Activated CD4-positive, alpha-beta T cell treated with anti-CD3 and anti-CD28 coated beads, Interleukin-2, amount 10 ng/mL, durations not matched to agents 7 days and 5 days (primary cell): ENCODE results near the gene PPP2R3C. TPM values are rescaled to one million over a fixed set of nuclear protein-coding genes. Genes with fewer than 3 reads are reported as not detected.
"Not testable (repeated sequence)": the region's sequence is repeated elsewhere in the genome, so short reads cannot be mapped to it uniquely, and the experiment has no call there.

Experiments used
- CTCF ChIA-PET: fragments of 350-600 bp; sonication (Branson Sonifier 250); formaldehyde crosslinking; loops from one replicate; lab custom pipeline; 2021; ENCODE audit warnings: antibody characterized with exemption; lab: Charles Lee
- POLR2A ChIA-PET: fragments of 350-600 bp; sonication (Branson Sonifier 250); formaldehyde crosslinking; loops from one replicate; lab custom pipeline; 2021; ENCODE audit warnings: antibody characterized with exemption; lab: Charles Lee
- DNase-seq: peaks from one replicate; pipeline ENCODE4 v3.0.0-alpha.2; 2020
- H3K27ac Mint-ChIP-seq: one replicate; pipeline ENCODE4 v1.8.0; 2021; ENCODE audit warnings: mild to moderate bottlenecking, moderate library complexity, mixed read lengths
- H3K27me3 Mint-ChIP-seq: one replicate; pipeline ENCODE4 v1.8.0; 2021; ENCODE audit warnings: mixed read lengths
- H3K36me3 Mint-ChIP-seq: one replicate; pipeline ENCODE4 v1.8.0; 2021; ENCODE audit warnings: low read depth, mixed read lengths
- H3K4me1 Mint-ChIP-seq: one replicate; pipeline ENCODE4 v1.8.0; 2021; ENCODE audit warnings: mixed read lengths
- H3K4me3 Mint-ChIP-seq: one replicate; pipeline ENCODE4 v1.8.0; 2021; ENCODE audit warnings: mild to moderate bottlenecking, moderate library complexity, mixed read lengths
- H3K9me3 Mint-ChIP-seq: one replicate; pipeline ENCODE4 v1.8.0; 2021; ENCODE audit warnings: mixed read lengths
- total RNA-seq, 2 experiments: library from RNA; stranded (reverse); gene quantifications; one replicate each; pipeline ENCODE4 v1.2.3, GENCODE V29; 2021

Gene PPP2R3C
- total RNA-seq, 2 experiments from 2014 or later: 37.4 to 41.3 TPM

DNA sequence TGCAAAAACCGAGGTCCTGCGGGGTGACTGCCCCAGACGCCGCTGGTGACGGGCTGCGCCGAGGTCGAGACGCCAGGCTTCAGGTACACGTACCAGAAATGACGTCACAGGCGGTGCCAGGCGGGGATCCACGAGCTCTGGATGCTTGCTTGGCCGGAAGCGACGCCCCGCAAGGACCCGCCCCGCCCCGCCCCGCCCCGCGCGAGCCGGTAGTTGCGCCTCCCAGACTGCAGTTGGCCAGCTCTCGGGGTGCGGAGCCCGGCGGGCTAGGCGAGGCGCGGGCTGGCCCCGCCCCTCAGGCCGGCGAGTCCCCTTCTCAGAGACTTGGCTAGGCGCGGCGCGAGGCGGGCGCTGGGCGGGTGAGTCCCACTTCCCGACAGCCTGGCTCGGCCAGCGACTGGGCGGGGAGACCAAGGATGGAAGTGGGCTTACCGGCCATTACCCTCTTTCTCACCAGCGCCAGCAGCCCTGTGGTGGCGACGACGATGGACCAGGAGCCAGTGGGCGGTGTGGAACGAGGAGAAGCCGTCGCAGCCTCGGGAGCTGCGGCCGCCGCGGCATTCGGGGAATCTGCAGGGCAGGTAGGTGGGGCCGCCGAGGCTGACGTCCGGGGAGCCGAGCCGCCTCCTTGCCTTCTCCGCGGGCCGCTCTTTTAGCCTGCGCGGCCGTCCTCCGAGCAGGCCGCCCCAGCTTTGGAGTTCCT, 75.6 kb downstream of the PPP2R3C start, which contains the start of gene FAM177A1:
TSS of gene FAM177A1 (plus strand) at position 225 of the 703 bp plus-strand sequence. CDS start at position 417, 192 bp downstream.
- Mint-ChIP-seq H3K4me3 (peak within 1 kb of the TSS; percentile 84), H3K27ac (peak within 1 kb of the TSS; percentile 97), H3K36me3 (peaks cover 21% of the 10 kb centered on the region), H3K4me1 (peaks cover 34% of the 10 kb centered on the region), H3K27me3 (no peaks in the 10 kb centered on the region), H3K9me3 (no peaks in the 10 kb centered on the region)
- ChIA-PET POLR2A (interaction anchor here (0.7 to 1.2 kb wide), 7 partner anchors 64 to 369 kb away, joined by 3 to 6 read pairs (median 3); partner anchors contain the start of genes BAZ1A, PSMA6 and SRP54), CTCF (interaction anchor here (0.6 to 2.4 kb wide), 11 partner anchors 11 to 435 kb away, joined by 3 to 8 read pairs (median 3); partner anchors contain the start of genes NFKBIA and SRP54)
- peak; percentile 99 for DNase-seq

- H3K9me3 Mint-ChIP-seq: no peaks in the 10 kb centered on the region
- CTCF ChIA-PET: interaction anchor here (0.6 to 2.4 kb wide), 9 partner anchors 11 to 434 kb away, joined by 3 to 8 read pairs (median 3); partner anchors contain the start of genes NFKBIA and SRP54
Observed at GRCh38 chr14:35045798-35046047, 76.1 kb downstream of the PPP2R3C start.

DNA sequence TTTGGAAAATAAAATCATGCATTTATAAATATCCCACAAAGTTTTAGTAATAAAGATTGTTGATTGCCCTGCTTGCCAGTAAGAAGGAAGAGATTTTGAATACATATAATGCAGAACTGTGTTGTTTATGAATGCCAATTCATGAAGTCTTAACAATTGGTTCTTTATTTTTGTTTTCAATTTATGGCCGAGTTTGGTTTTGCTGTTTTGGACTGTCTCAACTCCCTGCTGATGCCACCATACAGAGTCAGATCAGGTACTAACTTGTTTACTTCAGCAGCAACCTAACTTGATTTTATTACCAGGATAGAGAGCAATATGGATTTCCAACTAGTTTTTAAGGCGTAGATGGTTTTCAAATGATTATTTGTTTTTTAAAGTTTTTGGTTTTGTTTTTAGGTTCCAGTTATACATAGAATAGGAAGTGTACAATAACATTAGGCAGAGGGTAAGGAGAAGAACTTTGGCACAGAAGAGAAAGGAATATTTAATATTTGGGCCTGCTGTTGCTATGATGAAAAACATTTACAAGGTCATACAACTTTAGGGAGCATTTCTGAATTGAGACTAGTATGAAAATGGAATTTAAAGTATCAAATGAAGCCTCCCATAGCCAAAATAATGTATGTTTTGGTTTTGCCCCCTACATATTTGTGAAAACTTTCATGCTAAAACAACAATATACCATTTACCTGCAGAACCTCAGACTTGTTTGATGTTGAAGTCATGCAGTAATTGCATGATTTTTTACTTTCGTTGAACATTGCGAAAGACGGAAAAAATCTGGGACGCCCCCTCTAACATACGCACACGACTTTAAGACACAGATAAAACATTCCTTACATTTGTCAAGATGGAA, 76.6 kb downstream of the PPP2R3C start:
- Mint-ChIP-seq H3K9me3 (no peaks in the 10 kb centered on the region), H3K27me3 (no peaks in the 10 kb centered on the region), H3K36me3 (peaks cover 15% of the 10 kb centered on the region), H3K4me3 (peak overlapping the region; percentile 84), H3K27ac (peak overlapping the region; percentile 97), H3K4me1 (peaks cover 31% of the 10 kb centered on the region)
- CTCF ChIA-PET: interaction anchor here (0.6 to 2.4 kb wide), 8 partner anchors 10 to 434 kb away, joined by 3 to 8 read pairs (median 3); partner anchors contain the start of genes NFKBIA and SRP54
- DNase-seq: no peak
- POLR2A ChIA-PET: interaction anchor here (0.7 to 1.2 kb wide), 6 partner anchors 63 to 332 kb away, joined by 3 to 6 read pairs (median 3); partner anchors contain the start of genes BAZ1A, PSMA6 and SRP54

More at GRCh38 chr14:35045798-35046047, 76.1 kb downstream of the PPP2R3C start:
- no peaks in the 10 kb centered on the region for H3K27me3 Mint-ChIP-seq
- POLR2A ChIA-PET: interaction anchor here (0.7 to 1.2 kb wide), 6 partner anchors 63 to 332 kb away, joined by 3 to 6 read pairs (median 3); partner anchors contain the start of genes BAZ1A, PSMA6 and SRP54
- H3K27ac Mint-ChIP-seq: peak overlapping the region; percentile 97
- no peak for DNase-seq
- H3K36me3 Mint-ChIP-seq: peaks cover 19% of the 10 kb centered on the region
- H3K4me3 Mint-ChIP-seq: peak overlapping the region; percentile 84
- H3K4me1 Mint-ChIP-seq: peaks cover 34% of the 10 kb centered on the region

GRCh38 chr14:35043046-35043445, 78.7 kb downstream of the PPP2R3C start:
- no peak for DNase-seq
- ChIA-PET POLR2A (no interaction called here), CTCF (interaction anchor here (0.6 to 1.5 kb wide), 3 partner anchors 18 to 60 kb away, joined by 3 to 4 read pairs (median 3); partner anchors contain the start of gene SRP54)
- no peaks in the 10 kb centered on the region for H3K27me3 Mint-ChIP-seq
- no peak overlapping the region for H3K27ac Mint-ChIP-seq
- no peak overlapping the region for H3K4me3 Mint-ChIP-seq
- no peaks in the 10 kb centered on the region for H3K9me3 Mint-ChIP-seq
- peaks cover 4% of the 10 kb centered on the region for H3K36me3 Mint-ChIP-seq
- H3K4me1 Mint-ChIP-seq: peaks cover 24% of the 10 kb centered on the region

DNA sequence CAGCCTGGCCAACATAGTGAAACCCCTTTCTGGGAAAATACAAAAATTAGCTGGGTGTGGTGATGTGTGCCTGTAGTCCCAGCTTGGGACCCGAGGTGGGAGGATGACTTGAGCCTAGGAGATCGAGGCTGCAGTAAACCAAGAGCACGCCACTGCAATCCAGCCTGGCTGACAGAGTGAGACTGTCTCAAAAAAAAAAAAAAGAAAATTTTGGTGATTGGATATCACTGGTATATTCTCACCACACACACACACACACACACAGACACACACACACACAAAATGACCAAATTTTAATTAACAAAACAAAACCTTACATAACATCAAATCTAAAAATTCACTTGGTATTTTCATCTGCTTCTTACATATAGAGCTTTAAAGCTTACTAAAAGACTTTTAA, 79.2 kb downstream of the PPP2R3C start:
- POLR2A ChIA-PET: no interaction called here
- CTCF ChIA-PET: interaction anchor here (0.6 to 1.5 kb wide), 2 partner anchors 17 to 19 kb away, joined by 3 to 4 read pairs; no protein-coding TSS in a partner anchor
- H3K27me3 Mint-ChIP-seq: no peaks in the 10 kb centered on the region

DNA sequence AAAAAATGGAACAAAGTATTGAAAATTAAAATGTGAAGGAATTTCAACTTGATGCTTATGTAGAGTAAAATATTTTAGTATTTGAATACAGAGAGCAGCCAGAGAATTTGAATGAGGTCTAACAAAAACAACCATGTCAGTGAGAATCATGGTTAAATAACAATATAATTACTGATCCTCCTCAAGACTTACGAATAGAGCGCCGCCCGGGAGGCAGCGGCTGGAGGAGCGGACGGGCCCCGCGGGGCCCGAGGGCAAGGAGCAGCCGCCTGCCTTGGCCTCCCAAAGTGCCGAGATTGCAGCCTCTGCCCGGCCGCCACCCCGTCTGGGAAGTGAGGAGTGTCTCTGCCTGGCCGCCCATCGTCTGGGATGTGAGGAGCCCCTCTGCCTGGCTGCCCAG, 83.5 kb downstream of the PPP2R3C start:
- Mint-ChIP-seq H3K9me3 (peaks cover 16% of the 10 kb centered on the region), H3K36me3 (peaks cover 20% of the 10 kb centered on the region)
- DNase-seq, H3K4me1 Mint-ChIP-seq, H3K27ac Mint-ChIP-seq, H3K4me3 Mint-ChIP-seq, POLR2A ChIA-PET, H3K27me3 Mint-ChIP-seq: not testable (repeated sequence)
- CTCF ChIA-PET: interaction anchor here (0.6 kb wide), 1 partner anchor 424 kb away, joined by 3 read pairs; no protein-coding TSS in a partner anchor

More for the DNA sequence above, 79.2 kb downstream of the PPP2R3C start:
- H3K4me1 Mint-ChIP-seq: peaks cover 19% of the 10 kb centered on the region
- H3K27ac Mint-ChIP-seq: no peak overlapping the region
- H3K9me3 Mint-ChIP-seq: no peaks in the 10 kb centered on the region
- peaks cover under 1% of the 10 kb centered on the region for H3K36me3 Mint-ChIP-seq
- DNase-seq: no peak
- H3K4me3 Mint-ChIP-seq: no peak overlapping the region

Other genes with a start within 250 kb of the PPP2R3C start
- 10 to 100 TPM; 50.4 to 69.4 TPM for gene BAZ1A, start 246.6 kb downstream of the PPP2R3C start, total RNA-seq
- gene SRP54, start 139.0 kb downstream of the PPP2R3C start, total RNA-seq: 10 to 100 TPM; 58.0 to 60.1 TPM
- gene FAM177A1, start 75.7 kb downstream of the PPP2R3C start, total RNA-seq: 10 to 100 TPM; 33.2 to 37.1 TPM
- 10 to 100 TPM; 40.2 to 46.0 TPM for gene PRORP, start 562 bp upstream of the PPP2R3C start, total RNA-seq
- 100 to 1,000 TPM; 231 to 248 TPM for gene PSMA6, start 170.4 kb upstream of the PPP2R3C start, total RNA-seq